Measurements from ENCODE around the gene UBD.

GRCh38 chr6:29558439-29559079 lies 973 bp downstream of the UBD start:
- no peak for TF ChIP-seq CTCF (IDR thresholded peaks at IDR 0.05)
- TF ChIP-seq POLR2A (IDR thresholded peaks at IDR 0.05) = no peak
- TF ChIP-seq EP300 (IDR thresholded peaks at IDR 0.05) = no peak

Data from ovary (tissue), 3 donors.